Glutamatergic neuron (in vitro differentiated cells): ENCODE results near the gene SP6. TPM values are rescaled to one million over a fixed set of nuclear protein-coding genes. Genes with fewer than 3 reads are reported as not detected.

Source experiments
- DNase-seq: peaks from one replicate; pipeline ENCODE4 v3.0.0; 2022
- H3K27ac Mint-ChIP-seq: one replicate; pipeline ENCODE4 v1.8.0; 2020; ENCODE audit warnings: mild to moderate bottlenecking, mixed read lengths, inconsistent platforms; ENCODE audit not compliant: unreplicated experiment
- H3K27me3 Mint-ChIP-seq: one replicate; pipeline ENCODE4 v1.8.0; 2020; ENCODE audit warnings: mild to moderate bottlenecking, moderate library complexity, mixed read lengths, inconsistent platforms; ENCODE audit not compliant: unreplicated experiment
- H3K36me3 Mint-ChIP-seq: one replicate; pipeline ENCODE4 v1.8.0; 2020; ENCODE audit warnings: mild to moderate bottlenecking, mixed read lengths, inconsistent platforms; ENCODE audit not compliant: unreplicated experiment
- H3K4me1 Mint-ChIP-seq: one replicate; pipeline ENCODE4 v1.8.0; 2020; ENCODE audit warnings: mild to moderate bottlenecking, low read depth, mixed read lengths, inconsistent platforms; ENCODE audit not compliant: unreplicated experiment
- H3K4me3 Mint-ChIP-seq: one replicate; pipeline ENCODE4 v1.8.0; 2020; ENCODE audit warnings: mild to moderate bottlenecking, mixed read lengths, inconsistent platforms; ENCODE audit not compliant: unreplicated experiment
- H3K9me3 Mint-ChIP-seq: one replicate; pipeline ENCODE4 v1.8.0; 2020; ENCODE audit warnings: mild to moderate bottlenecking, moderate library complexity, mixed read lengths, inconsistent platforms; ENCODE audit not compliant: unreplicated experiment
- CTCF ChIP-seq: fragments of 200-600 bp; sonication (generic); IDR thresholded peaks from one replicate; pipeline ENCODE4 v1.5.0; 2021; ENCODE audit not compliant: partially characterized antibody, unreplicated experiment
- total RNA-seq: library from RNA; stranded (reverse); fragmentation: NEBNext Ultra II Directional; extraction: Animal tissue kit (Norgen Biotek cat#: 25700); gene quantifications from one replicate; pipeline ENCODE4 v1.2.1, GENCODE V29; 2021; ENCODE audit not compliant: unreplicated experiment

SP6 gene
- total RNA-seq, 1 donor from 2014 or later: 1.7 TPM

DNA sequence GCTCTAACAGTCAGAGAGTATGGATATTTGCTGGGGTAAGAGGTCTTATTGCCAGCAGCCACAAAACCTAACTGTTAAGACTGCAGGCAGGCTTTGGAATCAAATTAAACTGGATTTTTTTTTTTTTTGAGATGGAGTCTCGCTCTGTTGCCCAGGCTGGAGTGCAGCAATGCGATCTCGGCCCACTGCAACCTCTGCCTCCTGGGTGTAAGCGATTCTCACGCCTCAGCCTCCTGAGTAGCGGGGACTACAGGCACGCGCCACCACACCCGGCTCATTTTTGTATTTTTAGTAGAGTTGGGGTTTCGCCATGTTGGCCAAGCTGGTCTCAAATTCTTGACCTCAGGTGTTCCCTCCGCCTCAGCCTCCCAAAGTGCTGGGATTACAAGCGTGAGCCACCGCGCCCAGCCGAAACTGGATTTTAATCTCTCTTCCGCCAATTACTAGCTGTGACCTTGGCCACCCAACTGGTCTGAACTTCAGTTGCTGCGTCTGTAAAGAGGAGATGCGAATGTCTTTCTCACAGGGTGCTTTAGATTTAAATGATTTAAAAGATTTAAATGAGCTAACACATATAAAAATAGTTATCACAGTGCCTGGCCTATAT, 20.5 kb downstream of the SP6 start:
- Mint-ChIP-seq H3K36me3 (no peaks in the 10 kb centered on the region), H3K27ac (peak overlapping the region; percentile 94), H3K4me1 (peaks cover 9% of the 10 kb centered on the region), H3K9me3 (peaks cover 8% of the 10 kb centered on the region), H3K27me3 (peaks cover 9% of the 10 kb centered on the region), H3K4me3 (peak overlapping the region; percentile 97)
- TF ChIP-seq CTCF: no peak
- DNase-seq: no peak

DNA sequence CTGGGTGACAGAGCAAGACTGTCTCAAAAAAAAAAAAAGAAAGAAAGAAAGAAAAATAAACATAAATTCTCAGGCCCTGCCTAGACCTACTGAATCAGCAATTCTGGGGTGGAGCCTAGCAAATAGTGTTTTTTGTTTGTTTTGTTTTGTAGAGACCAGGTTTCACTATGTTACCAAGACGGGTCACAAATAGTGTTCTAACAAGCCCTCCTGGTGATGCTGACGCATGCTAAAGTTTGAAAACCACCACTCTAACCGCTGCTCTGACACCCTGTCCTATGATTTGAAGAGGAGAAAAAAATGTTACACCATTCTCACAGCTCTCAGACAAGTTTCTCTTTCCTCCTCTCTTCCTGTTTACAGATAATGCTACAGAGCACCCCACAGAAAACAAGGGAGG, 21.1 kb downstream of the SP6 start:
- Mint-ChIP-seq H3K9me3 (peaks cover 8% of the 10 kb centered on the region), H3K4me1 (peaks cover 9% of the 10 kb centered on the region), H3K27me3 (peaks cover 9% of the 10 kb centered on the region), H3K4me3 (peak overlapping the region; percentile 97), H3K36me3 (no peaks in the 10 kb centered on the region), H3K27ac (peak overlapping the region; percentile 4)
- no peak for DNase-seq
- no peak for TF ChIP-seq CTCF

- TF ChIP-seq CTCF: no peak
- peaks cover 11% of the 10 kb centered on the region for H3K4me1 Mint-ChIP-seq
- H3K36me3 Mint-ChIP-seq: no peaks in the 10 kb centered on the region
- no peaks in the 10 kb centered on the region for H3K9me3 Mint-ChIP-seq
- DNase-seq: no peak
- peaks cover 4% of the 10 kb centered on the region for H3K27me3 Mint-ChIP-seq
- no peak overlapping the region for H3K27ac Mint-ChIP-seq
- H3K4me3 Mint-ChIP-seq: no peak overlapping the region
These were observed 27.4 kb downstream of the SP6 start for GRCh38 chr17:47823519-47823918.

DNA sequence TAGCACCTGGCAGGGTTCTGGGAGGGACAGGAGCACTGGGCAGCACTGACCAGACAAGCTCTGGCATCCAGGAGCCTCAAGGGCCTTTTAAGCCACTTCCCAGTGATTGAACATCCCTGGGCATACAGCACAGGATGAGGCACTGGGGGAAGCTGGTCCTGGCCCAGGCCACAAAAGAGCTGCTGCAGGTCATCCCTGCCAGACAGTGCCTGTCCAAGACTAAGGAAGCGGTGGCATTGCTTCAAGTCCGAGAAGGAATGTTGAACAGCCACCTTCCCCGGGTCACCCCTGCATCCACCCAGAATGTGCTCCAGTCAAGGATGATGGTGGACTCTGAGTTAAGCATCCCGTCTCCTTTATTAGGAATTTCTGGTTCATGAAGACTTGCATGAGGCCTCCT, 28.2 kb downstream of the SP6 start:
- Mint-ChIP-seq H3K27ac (peak overlapping the region; percentile 68), H3K4me1 (peaks cover 11% of the 10 kb centered on the region), H3K36me3 (no peaks in the 10 kb centered on the region), H3K27me3 (peaks cover 5% of the 10 kb centered on the region), H3K4me3 (peak overlapping the region; percentile 5), H3K9me3 (no peaks in the 10 kb centered on the region)
- TF ChIP-seq CTCF: no peak
- DNase-seq: no peak

DNA sequence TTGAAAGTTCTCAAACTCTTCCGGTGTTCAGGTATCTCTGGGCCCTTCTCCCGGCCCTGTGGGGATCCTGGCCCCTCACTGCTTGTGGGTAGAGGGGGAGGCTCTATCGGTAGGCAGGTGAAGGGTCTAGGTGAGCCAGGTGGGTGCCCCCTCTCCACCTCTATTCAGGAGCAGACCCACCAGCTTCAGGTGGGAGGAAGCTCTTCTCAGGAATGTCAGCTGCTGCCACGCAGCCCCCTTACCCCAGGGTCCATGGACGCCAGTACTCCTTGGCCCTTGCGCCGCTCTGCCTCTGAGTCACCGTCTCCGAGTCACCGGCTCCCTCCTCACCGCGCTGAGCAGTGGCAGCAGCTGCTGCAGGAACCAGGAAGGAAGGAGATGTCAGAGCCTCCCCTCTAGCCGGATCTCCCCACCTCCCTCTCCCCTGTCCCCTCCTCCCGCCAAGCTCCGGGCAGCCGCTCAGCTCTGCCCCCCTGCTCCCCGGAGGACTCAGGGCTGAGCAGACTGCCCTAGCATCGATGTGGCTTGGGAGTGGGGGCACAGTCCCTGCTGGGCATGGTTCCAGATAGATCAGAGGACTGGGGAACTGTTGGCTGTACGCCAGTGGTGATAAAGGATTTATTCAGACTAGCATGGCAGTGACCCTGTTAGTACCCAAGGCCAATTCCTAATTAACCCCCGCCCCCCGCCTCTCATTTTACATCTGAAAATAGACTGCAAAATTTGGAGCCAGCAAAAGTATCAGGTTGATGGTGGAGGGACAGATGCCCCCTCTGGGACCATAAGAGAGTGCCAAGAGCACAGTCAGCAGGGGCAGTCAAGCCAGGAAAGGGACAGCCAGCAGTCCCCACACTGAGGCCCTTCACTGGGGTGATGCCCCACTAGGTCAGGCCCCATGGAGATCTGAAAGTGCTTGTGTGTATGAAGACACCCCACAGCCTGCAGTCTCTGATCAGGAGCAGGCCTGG, 29.3 kb downstream of the SP6 start, which contains the start of gene OSBPL7:
OSBPL7 (minus strand) TSS at position 371 of the 968 bp plus-strand sequence. CDS start 1,516 bp downstream, outside the sequence.
- DNase-seq: peak; percentile 73
- Mint-ChIP-seq H3K4me1 (peaks cover 11% of the 10 kb centered on the region), H3K36me3 (no peaks in the 10 kb centered on the region), H3K4me3 (peak within 1 kb of the TSS; percentile 93), H3K9me3 (no peaks in the 10 kb centered on the region), H3K27ac (peak within 1 kb of the TSS; percentile 82), H3K27me3 (peaks cover 10% of the 10 kb centered on the region)
- TF ChIP-seq CTCF: no peak
